GM21786 (cell line): ENCODE data around the gene LRRC34.

Source experiments
- ATAC-seq: cut with Tn5 transposase; IDR thresholded peaks from one replicate; pipeline ENCODE4 v1.9.1; 2021; ENCODE audit not compliant: unreplicated experiment

The LRRC34 gene

GRCh38 chr3:169815590-169816150, 3.0 kb upstream of the LRRC34 start:
- ATAC-seq = no peak

DNA sequence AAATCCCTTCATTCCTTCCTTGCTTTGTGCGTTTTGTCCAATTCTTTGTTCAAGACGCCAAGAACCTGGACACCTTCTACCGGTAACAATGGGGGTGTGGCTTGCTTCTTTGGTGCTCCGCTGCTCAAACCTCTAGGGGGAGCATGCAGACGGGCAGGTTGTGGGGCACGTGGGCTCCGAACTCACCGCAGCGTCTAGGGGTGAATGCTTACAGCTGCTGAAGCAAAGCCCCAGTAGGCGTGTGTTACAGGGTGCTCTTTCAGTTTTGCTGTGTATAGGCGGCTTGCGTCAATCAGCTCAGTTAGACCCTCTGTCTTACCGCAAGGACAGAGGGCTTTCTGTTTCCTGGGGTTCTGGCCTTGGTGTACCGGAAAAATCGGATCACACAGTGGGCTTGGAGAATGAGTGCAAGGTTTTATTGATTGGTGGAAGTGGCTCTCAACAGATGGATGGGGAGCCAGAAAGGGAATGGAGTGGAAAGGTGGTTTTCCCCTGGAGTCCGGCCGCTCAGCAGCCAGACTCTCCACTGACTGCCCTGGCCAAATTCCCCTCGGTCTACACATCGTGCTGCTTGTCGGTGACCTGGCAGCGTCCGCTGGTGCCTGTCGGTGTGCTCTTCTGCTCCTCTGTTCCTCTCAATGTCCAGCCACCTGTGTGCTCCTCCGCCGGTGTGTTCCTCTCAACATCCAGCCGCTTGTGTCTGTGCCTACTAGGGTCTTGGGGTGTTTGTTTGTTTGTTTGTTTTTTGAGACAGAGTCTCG, 1.2 kb upstream of the LRRC34 start:
- peak; percentile 84 for ATAC-seq

- ATAC-seq = no peak
Measured at GRCh38 chr3:169813278-169813677, 574 bp upstream of the LRRC34 start.

DNA sequence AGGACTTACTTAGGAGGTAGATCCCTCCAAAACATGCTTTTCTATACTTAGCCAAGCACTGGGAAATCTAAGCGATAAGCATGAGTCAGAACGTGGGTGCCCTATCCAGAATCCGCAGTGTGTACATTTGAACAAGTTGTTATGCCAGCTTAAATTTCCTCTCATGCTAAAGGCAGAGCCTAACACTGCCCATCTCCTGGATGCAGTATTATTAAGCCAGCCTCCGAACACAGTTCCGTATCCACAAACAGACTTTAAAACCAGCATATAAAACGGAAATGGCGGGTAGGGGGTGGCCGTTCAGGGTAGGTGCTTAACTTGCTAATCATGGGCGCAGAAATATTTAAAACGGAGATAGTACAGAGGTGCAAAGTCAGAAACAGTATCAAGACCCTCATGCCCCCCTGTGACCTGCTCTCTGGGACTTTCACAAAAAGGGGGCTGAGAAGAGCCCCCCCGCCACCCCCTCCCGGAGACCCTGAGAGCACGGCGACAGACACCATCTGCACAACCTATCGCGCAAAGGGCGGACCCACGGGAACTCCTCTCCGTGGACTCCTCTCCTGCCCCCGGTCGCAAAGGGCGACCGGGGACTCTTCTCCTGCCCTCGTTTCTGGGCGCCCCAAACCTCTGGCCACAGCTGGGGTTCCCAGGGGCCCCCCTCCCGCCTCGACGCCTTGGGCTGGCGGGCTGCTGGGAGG, 923 bp downstream of the LRRC34 start:
- ATAC-seq = peak; percentile 2

DNA sequence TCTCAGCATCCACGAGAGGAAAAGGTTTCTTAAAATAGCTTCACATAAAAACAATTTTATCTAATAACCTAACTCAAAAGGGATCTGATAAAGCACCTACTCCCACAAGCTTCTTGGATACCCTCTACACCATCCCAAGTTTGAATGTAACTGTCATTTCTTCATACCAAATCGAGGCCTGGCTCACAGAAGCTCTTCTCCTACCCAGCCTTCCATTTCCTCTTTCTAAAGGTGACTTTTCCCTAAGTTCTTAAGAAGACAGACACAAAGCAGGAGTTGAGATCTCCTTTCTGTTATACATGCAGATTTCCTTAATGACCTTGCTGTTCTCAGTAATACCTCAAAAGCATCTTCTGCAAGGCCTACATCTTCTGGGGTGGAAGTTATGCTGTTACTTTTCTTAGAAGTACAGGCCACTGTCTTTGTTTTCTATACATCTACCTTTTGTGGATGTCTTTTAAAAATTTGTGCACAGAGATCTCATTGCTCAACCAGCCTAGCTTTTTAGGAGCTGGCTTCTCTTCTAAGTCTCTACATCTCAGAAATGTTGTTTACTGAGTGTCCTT, 3.4 kb downstream of the LRRC34 start:
- no peak for ATAC-seq

- no peak for ATAC-seq
Measured at GRCh38 chr3:169804681-169805080, 8.0 kb downstream of the LRRC34 start.

GRCh38 chr3:169792359-169792758, 20.3 kb downstream of the LRRC34 start:
- no peak for ATAC-seq

DNA sequence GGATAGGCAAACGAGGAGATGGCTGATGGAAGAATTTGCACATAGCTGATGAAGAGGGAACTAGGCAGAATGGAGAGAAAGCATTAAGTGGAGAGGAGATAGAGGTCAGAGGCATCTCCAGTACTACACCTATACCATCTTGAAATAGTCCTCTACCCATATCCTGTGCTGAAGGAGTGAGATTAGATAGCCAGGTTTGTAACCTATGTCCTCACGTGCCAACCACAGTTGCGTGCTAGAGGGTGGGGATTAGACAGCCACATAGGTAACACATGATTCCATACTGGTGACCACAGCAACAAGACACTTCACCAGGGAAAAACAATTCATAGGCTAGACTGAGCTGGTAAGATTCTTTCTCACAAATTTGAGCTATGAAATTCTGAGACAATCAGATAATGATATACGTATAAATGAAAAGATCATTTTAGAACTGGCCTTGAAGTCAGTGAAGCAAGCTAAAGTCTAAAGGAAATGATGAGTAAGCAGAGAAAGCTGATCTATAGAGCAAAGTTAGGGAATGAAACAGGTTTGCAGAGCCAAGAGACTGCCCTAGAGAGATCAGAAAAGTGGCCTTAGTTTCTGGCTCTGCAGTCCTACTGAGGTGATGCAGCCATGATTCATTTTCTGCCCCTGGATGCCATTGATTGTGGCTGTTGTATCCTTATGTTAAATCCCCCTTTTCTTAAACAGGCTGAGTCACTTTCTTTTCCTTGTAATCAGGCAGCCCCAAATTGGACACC, 21.8 kb downstream of the LRRC34 start:
- ATAC-seq = no peak

DNA sequence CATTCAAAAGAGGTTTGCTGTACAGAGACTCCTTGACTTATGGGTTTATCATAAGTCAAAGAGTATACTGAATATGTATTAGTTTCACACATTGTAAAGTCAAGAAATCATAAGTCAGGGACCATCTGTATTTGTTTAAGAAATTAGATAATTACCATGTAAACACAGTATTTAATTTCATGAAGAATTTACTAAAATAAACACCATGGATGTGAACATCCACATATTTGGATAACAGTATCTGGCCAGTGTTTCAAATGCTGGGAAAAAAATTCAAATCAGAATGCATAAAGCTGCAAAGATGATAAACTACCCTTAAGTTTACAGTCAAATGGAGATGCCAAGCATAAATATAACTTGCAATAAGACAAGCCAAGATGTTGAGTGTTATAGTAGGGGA, 22.5 kb downstream of the LRRC34 start:
- no peak for ATAC-seq

DNA sequence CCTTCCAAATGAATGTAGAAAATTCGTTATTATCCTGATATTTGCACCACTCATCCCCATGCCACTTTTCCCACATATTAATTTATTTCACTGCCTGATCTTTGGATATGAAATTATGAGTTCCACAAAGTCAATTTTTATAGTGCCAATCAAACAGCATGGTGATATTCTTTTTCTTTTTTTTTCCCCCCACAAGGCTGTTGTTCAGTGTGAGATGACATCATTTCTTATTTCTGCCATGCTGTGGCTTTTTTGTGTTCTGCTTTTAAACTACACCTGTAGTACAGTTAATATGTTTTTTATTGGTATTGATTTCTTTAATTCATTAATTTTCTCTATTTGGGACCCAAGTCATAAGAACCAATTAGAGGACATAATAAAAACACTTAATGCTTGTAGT, 24.9 kb downstream of the LRRC34 start:
- ATAC-seq = no peak

- ATAC-seq = no peak
Measured at GRCh38 chr3:169787120-169787519, 25.6 kb downstream of the LRRC34 start.

- ATAC-seq = no peak
Measured at GRCh38 chr3:169781209-169781855, 31.4 kb downstream of the LRRC34 start.

DNA sequence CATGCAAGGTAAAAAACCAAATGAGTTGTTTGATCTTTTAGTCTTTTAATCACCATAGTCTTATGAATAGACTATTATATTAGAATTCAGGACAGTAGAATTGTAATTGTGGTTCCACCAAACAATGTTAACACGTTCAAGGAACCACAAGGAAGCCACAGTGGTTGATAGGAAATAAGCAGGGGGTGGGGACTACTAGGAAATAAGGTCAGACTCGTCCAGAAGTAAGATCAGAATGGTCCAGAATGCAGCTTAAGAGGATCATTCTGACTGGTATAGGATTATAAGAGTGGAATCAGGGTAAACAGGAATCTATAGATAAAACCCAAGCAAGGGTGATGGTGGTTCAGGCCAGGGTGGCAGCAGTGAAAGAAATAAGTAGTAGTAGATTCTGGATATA, 32.0 kb downstream of the LRRC34 start:
- no peak for ATAC-seq

DNA sequence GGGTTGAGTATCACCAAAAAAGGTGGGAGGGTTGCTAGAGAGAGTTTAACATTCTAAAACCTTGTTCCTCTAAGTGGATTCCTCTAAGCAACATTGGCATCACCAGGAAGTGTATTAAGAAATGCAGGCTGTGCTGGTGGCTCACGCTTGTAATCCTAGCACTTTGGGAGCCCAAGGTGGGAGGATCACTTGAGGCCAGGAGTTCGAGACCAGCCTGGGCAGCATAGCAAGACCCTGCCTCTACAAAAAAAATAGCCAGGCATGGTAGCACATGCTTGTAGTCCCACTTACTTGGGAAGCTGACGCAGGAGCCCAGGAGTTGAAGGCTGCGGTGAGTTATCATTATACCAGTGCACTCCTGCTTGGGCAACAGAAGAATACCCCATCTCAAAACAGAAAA, 34.9 kb downstream of the LRRC34 start:
- ATAC-seq = no peak

GRCh38 chr3:169774186-169774585, 38.5 kb downstream of the LRRC34 start:
- ATAC-seq = no peak

GRCh38 chr3:169772897-169773816, 39.5 kb downstream of the LRRC34 start, which contains the start of gene MYNN:
TSS of gene MYNN (plus strand) at chr3:169773396. CDS start at chr3:169774296, 900 bp downstream.
- peak; percentile 83 for ATAC-seq

- peak; percentile 20 for ATAC-seq
Measured at GRCh38 chr3:169772305-169772896, 40.3 kb downstream of the LRRC34 start.

DNA sequence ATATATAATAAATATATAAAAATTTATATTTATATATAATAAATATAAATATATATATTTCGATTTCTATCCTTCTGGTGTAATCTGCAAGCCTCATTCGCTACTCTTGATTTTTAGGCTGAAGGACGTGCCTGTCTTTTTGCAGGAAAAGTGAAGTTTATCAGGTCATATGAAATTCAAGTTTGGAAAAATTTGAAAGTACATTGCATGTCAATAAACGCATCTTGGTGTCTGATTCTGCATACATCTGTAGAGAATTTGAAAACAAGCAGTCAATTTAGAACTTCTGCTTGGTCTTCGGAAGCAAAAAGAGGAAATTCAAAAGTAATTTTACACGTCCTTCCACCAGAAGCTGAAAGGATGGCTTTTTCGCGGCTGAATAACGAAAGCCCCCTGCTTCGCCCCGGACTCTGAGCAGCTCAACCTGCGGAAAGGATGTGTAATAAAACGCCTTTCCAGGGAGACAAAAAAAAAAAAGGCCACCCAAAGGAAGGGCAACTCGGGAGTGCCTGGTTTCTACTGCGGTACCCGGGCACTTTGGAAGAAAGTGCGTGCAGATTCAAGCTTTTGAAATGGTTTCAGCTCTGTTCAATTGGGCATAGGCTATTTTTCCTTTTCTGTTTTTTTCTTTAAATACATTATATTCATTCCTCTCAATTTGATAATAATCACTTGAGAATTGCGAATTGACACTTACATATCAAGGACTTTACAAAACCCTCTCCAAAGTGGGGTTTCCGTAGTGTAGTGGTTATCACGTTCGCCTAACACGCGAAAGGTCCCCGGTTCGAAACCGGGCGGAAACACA, 41.0 kb downstream of the LRRC34 start:
- ATAC-seq = no peak
